GM18858 (cell line): ENCODE results near the gene DCST1.

Experiments
- ATAC-seq: cut with Tn5 transposase; IDR thresholded peaks from one replicate; pipeline ENCODE4 v1.9.1; 2021; ENCODE audit not compliant: unreplicated experiment

Gene DCST1

GRCh38 chr1:155071701-155072100, 38.1 kb downstream of the DCST1 start:
- ATAC-seq, result no peak

- no peak for ATAC-seq
These were observed 39.1 kb downstream of the DCST1 start for GRCh38 chr1:155072531-155073289.

- no peak for ATAC-seq
These were observed 40.0 kb downstream of the DCST1 start for GRCh38 chr1:155073377-155074242.

GRCh38 chr1:155075535-155075934, 41.9 kb downstream of the DCST1 start:
- ATAC-seq, result no peak

GRCh38 chr1:155076371-155076770, 42.7 kb downstream of the DCST1 start:
- no peak for ATAC-seq

- ATAC-seq, result no peak
These were observed 43.7 kb downstream of the DCST1 start for GRCh38 chr1:155077346-155077745.

GRCh38 chr1:155077758-155078445, 44.3 kb downstream of the DCST1 start:
- no peak for ATAC-seq

- ATAC-seq, result no peak
These were observed 45.0 kb downstream of the DCST1 start, which contains the start of gene EFNA3 for GRCh38 chr1:155078469-155079209. EFNA3 (plus strand) TSS chr1:155078837; CDS start chr1:155078942, 105 bp downstream.

GRCh38 chr1:155079210-155079486, 45.5 kb downstream of the DCST1 start:
- no peak for ATAC-seq

- no peak for ATAC-seq
These were observed 46.1 kb downstream of the DCST1 start for GRCh38 chr1:155079487-155080311.

GRCh38 chr1:155080312-155081228, 46.9 kb downstream of the DCST1 start:
- ATAC-seq, result no peak

GRCh38 chr1:155081472-155082300, 48.1 kb downstream of the DCST1 start:
- no peak for ATAC-seq

GRCh38 chr1:155082301-155083051, 48.9 kb downstream of the DCST1 start:
- no peak for ATAC-seq

GRCh38 chr1:155083052-155083541, 49.5 kb downstream of the DCST1 start:
- no peak for ATAC-seq

GRCh38 chr1:155083865-155084721, 50.5 kb downstream of the DCST1 start:
- ATAC-seq, result no peak

GRCh38 chr1:155084722-155085503, 51.3 kb downstream of the DCST1 start:
- ATAC-seq, result peak; percentile 71
